Right lobe of liver (tissue), 4 donors: Measurements from ENCODE around the gene TRIM66.

ENCODE experiments used
- CTCF ChIP-seq, 4 donors: fragments of 200-600 bp in 3 of 4; fragments of 450-650 bp in 1 of 4; IDR thresholded peaks; one replicate each; pipeline versions ENCODE4 v1.5.1 to v1.8.0; 2016 to 2022; ENCODE audit warnings: antibody characterized with exemption in 4 of 4, mild to moderate bottlenecking in 2 of 4
- POLR2A ChIP-seq: fragments of 450-650 bp; IDR thresholded peaks from one replicate; pipeline ENCODE4 v1.6.1; 2017; ENCODE audit warnings: antibody characterized with exemption, mild to moderate bottlenecking
- donor health status: DM: no; HTN: no; CAD: no.
- donor health status: DM: no; HTN: no; CAD: no.
- donor health status: DM: no; HTN: yes; CAD: no.

- no peak for TF ChIP-seq CTCF (IDR thresholded peaks at IDR 0.05)
- no peak for TF ChIP-seq POLR2A
These were observed 89.0 kb downstream of the TRIM66 start for GRCh38 chr11:8593455-8593854.
